OCI-LY3 (cell line): ENCODE data around the gene MIR17HG.
A peak's percentile ranks its signal among the peaks of the same experiment; 100 is the strongest.

Source experiments
- H2AFZ ChIP-seq: fragments of 200-600, 300-600 bp; shearing (Covaris generic); 2 replicates; pipeline ENCODE4 v1.6.0; 2014; ENCODE audit warnings: antibody characterized with exemption, low read depth, low read length
- H3K27ac ChIP-seq: fragments of 200-600, 300-600 bp; sonication (generic); 2 replicates; pipeline ENCODE4 v1.5.1; 2014; ENCODE audit warnings: mild to moderate bottlenecking, low read length, moderate library complexity, mixed read lengths
- H3K27me3 ChIP-seq: fragments of 200-600, 300-600 bp; sonication (generic); 2 replicates; pipeline ENCODE4 v1.6.1; 2014; ENCODE audit warnings: low read depth, low read length, mixed read lengths
- H3K36me3 ChIP-seq: fragments of 200-600, 300-600 bp; sonication (generic); replicated peaks from 2 replicates; pipeline ENCODE3; 2014; ENCODE audit warnings: low read depth, low read length, mixed read lengths
- H3K4me1 ChIP-seq: fragments of 300-600, 200-600 bp; sonication (generic); 2 replicates; pipeline ENCODE4 v1.6.1; 2014; ENCODE audit warnings: low read length, mixed read lengths
- H3K4me2 ChIP-seq: fragments of 200-600, 300-600 bp; sonication (generic); 2 replicates; pipeline ENCODE4 v1.6.1; 2014; ENCODE audit warnings: low read length, mixed read lengths
- H3K4me3 ChIP-seq: fragments of 300-600, 200-600 bp; sonication (generic); 2 replicates; pipeline ENCODE4 v1.5.1; 2014; ENCODE audit warnings: antibody characterized with exemption, mild to moderate bottlenecking, low read length, moderate library complexity
- H3K79me2 ChIP-seq: fragments of 300-600, 200-600 bp; shearing (Covaris generic); 2 replicates; pipeline ENCODE4 v1.6.1; 2014; ENCODE audit warnings: mild to moderate bottlenecking, low read length, mixed read lengths
- H3K9ac ChIP-seq: fragments of 300-600, 200-600 bp; shearing (Covaris generic); 2 replicates; pipeline ENCODE4 v1.6.0; 2014; ENCODE audit warnings: mild to moderate bottlenecking, low read length, moderate library complexity
- H3K9me3 ChIP-seq: fragments of 200-600, 300-600 bp; shearing (Covaris generic); 2 replicates; pipeline ENCODE4 v1.6.1; 2014; ENCODE audit warnings: low read length, mixed read lengths; ENCODE audit not compliant: insufficient read depth
- H4K20me1 ChIP-seq: fragments of 200-600, 300-600 bp; sonication (generic); 2 replicates; pipeline ENCODE4 v1.6.1; 2016; ENCODE audit warnings: low read length, mixed read lengths; ENCODE audit not compliant: insufficient read depth
- CTCF ChIP-seq: fragments of 200-600, 300-600 bp; sonication (generic); IDR thresholded peaks from 2 replicates; pipeline ENCODE4 v1.5.1; 2014; ENCODE audit warnings: antibody characterized with exemption, low read length, low read depth
- EZH2phosphoT487 ChIP-seq: fragments of 200-600 bp; shearing (Covaris generic); IDR thresholded peaks from 2 replicates; pipeline ENCODE4 v1.6.1; 2018; ENCODE audit warnings: antibody characterized with exemption, mixed run types, low read depth

Gene MIR17HG

GRCh38 chr13:91356919-91357612 lies 9.6 kb downstream of the MIR17HG start:
- no peak overlapping the region for H3K9ac ChIP-seq
- no peak overlapping the region for H3K4me3 ChIP-seq
- H4K20me1 ChIP-seq = peaks cover 70% of the 10 kb centered on the region
- peaks cover 46% of the 10 kb centered on the region for H3K4me1 ChIP-seq
- no peak overlapping the region for H2AFZ ChIP-seq
- peak overlapping the region; percentile 60 for H3K27ac ChIP-seq
- no peak overlapping the region for H3K4me2 ChIP-seq
- no peaks in the 10 kb centered on the region for H3K9me3 ChIP-seq
- H3K36me3 ChIP-seq = peaks cover 65% of the 10 kb centered on the region
- H3K27me3 ChIP-seq = no peaks in the 10 kb centered on the region
- peaks cover 38% of the 10 kb centered on the region for H3K79me2 ChIP-seq
- TF ChIP-seq CTCF (no peak), EZH2phosphoT487 (no peak)

DNA sequence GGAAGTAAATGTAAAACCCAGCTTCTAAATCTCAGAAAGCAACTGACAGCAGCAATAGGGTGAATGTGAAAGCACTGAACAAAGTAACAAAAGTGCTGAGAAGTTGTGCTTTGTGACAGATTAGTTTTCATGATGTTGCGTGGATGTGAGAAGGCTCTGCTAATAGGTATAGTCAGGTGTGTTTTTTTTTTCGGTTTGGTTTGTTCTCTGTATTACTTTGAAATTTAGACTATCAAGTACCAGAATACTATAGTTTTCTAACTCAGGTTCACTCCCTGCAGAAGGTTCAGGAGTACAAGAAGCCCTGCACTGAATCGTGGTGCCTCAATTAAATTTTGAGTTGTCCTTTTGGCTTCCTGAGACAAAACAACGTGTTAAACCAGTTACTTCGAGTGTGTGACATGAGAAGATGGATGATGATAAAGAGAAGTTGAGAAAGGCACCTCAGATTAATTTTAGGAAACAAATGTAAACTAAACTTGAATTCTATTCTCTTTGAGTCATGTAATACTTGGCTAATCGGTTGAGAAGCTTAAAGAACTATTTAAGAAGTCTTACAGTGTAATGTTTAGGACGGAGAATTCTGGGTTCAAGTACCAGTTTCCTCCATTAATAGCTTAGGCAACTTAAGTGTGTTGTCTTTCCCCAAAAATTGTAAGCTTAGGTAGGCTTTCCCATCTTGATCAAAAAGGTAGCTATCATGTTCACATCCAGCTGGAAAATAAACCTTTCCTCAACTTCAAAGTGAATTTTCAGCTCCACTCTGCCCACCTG lies 10.3 kb downstream of the MIR17HG start:
- peaks cover 63% of the 10 kb centered on the region for H3K36me3 ChIP-seq
- no peak overlapping the region for H2AFZ ChIP-seq
- peaks cover 63% of the 10 kb centered on the region for H4K20me1 ChIP-seq
- peaks cover 39% of the 10 kb centered on the region for H3K4me1 ChIP-seq
- H3K4me2 ChIP-seq = no peak overlapping the region
- no peaks in the 10 kb centered on the region for H3K27me3 ChIP-seq
- no peak overlapping the region for H3K4me3 ChIP-seq
- peak overlapping the region; percentile 60 for H3K27ac ChIP-seq
- no peaks in the 10 kb centered on the region for H3K9me3 ChIP-seq
- no peak overlapping the region for H3K9ac ChIP-seq
- TF ChIP-seq CTCF = no peak
- no peak for TF ChIP-seq EZH2phosphoT487
- H3K79me2 ChIP-seq = peaks cover 31% of the 10 kb centered on the region

DNA sequence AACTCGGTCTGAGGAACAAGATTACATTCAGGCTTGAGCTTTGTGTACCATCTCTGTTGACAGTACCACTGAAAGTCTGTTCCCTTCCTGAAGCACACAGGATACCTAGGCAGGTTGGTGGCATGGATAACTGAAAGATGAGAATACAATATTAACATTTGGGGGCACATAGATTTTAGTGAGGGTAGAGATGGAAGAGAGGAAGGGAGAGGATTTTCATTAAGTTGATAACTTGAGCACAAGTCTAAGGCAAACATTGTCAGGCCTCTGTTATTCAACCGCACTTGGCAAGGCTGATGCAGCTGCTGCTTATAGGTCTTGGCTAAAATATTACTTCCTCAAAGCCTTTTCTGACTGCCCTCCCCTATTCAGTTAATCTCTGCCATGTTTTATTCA lies 10.9 kb downstream of the MIR17HG start:
- H3K27me3 ChIP-seq = no peaks in the 10 kb centered on the region
- H3K79me2 ChIP-seq = peaks cover 25% of the 10 kb centered on the region
- peak overlapping the region; percentile 60 for H3K27ac ChIP-seq
- no peak overlapping the region for H3K9ac ChIP-seq
- peaks cover 58% of the 10 kb centered on the region for H4K20me1 ChIP-seq
- H3K36me3 ChIP-seq = peaks cover 61% of the 10 kb centered on the region
- H2AFZ ChIP-seq = no peak overlapping the region
- H3K4me1 ChIP-seq = peaks cover 34% of the 10 kb centered on the region
- H3K4me2 ChIP-seq = no peak overlapping the region
- H3K9me3 ChIP-seq = no peaks in the 10 kb centered on the region
- no peak for TF ChIP-seq EZH2phosphoT487
- no peak for TF ChIP-seq CTCF
- H3K4me3 ChIP-seq = no peak overlapping the region

- no peak overlapping the region for H3K9ac ChIP-seq
- TF ChIP-seq CTCF = no peak
- no peak for TF ChIP-seq EZH2phosphoT487
- peaks cover 18% of the 10 kb centered on the region for H3K79me2 ChIP-seq
- H3K27me3 ChIP-seq = no peaks in the 10 kb centered on the region
- H3K36me3 ChIP-seq = peaks cover 54% of the 10 kb centered on the region
- H3K9me3 ChIP-seq = no peaks in the 10 kb centered on the region
- peaks cover 27% of the 10 kb centered on the region for H3K4me1 ChIP-seq
- no peak overlapping the region for H3K4me3 ChIP-seq
- H3K4me2 ChIP-seq = no peak overlapping the region
- peaks cover 51% of the 10 kb centered on the region for H4K20me1 ChIP-seq
- H2AFZ ChIP-seq = no peak overlapping the region
- H3K27ac ChIP-seq = peak overlapping the region; percentile 60; the same call in 1 of the 2 replicates
These were observed 11.6 kb downstream of the MIR17HG start for GRCh38 chr13:91359111-91359510.
